NCI-H146 (cell line): Measurements from ENCODE around the gene RHOU.
"Not testable (repeated sequence)": the region's sequence is repeated elsewhere in the genome, so short reads cannot be mapped to it uniquely, and the experiment has no call there.

ENCODE experiments used
- DNase-seq: peaks from one replicate; lab custom pipeline; 2025; lab: John Stamatoyannopoulos, UW

The RHOU gene

DNA sequence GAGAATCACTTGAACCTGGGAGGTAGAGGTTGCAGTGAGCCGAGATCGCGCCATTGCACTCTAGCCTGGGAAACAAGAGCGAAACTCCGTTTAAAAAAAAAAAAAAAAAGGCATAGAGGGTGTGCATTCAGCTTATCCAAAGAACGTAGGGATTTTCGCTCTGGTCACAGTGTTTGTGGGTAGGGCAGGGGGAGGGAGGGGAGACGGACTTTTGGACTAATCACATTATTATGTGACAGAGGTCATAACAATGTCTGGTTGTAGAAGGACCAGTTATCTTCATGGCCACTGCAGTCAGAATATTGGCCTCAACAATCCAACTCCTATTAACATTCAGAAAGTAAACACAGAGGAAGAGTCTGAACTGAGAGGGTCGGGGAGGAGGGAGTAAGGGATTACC is 25.7 kb downstream of the RHOU start:
- DNase-seq: no peak

DNA sequence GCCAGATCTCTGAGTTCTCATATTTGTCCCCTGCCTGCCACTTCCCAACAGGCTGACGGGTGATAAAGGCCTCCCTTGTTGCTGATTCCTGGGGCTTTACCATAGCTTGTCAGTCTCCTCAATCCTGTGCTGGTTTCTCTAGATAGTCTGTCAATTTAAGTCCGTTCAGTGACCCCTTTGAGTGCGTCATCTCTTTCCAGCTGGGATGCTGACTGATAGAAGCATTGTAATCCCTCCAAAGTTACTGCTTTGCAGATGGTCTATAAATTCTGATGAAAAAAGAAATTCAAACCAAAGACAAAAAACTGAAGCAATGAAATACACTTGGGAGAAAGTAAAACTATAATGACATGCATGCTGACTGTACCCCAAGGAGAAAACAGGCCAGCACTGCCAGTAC is 28.3 kb downstream of the RHOU start:
- DNase-seq: no peak

DNA sequence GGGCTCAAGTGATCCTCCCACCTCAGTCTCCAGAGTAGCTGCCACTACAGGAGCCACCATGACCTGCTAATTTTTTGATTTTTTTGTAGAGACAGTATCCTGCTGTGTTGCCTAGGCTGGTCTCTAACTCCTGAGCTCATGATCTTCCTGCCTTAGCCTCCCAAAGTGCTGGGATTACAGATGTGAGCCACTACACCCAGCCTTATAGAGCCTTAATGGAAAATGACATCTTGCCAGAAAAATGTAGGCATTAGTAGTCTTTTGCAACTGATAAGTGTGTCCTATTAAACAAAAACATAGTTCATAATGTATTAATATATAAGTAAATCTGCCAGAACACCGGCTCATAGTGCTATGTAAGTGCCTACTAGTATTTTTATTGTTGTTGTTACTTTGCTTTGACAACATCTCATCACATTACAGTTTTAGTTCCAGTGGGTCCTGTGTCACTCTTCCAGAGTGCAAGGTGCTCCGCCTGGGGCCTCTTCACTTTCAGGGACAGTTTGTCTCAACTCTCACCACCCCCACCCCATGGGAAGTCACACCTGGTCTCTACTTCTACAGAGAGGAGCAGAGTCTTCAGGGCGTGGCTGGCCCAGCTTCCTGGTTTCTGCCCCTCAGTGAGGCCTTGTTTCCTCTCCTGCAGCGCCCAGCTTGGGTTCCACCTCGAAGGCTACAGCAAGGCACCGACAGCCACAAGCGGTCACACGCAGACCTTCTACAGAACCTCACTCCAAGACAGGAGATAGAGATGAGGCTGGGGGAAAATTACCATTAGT is 30.1 kb downstream of the RHOU start:
- DNase-seq: no peak

DNA sequence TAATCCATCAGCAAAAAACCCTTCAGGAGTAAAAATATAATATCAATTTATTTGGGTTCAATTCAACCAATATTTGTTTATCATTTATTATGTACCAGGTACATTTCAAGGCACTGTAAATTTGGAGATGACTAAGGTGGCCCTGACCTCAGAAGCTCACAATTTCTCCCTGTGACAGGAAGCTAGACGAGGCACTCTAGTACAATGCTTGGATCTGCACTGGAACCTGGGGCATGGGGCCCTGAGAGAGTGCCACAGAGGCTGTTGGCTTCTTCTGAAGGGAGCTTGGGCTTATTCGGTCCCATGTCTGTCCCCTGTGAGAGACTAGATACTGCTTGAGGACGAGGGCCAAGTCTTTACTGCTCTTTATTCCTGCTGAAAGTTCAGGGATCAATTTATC is 31.5 kb downstream of the RHOU start:
- no peak for DNase-seq

DNA sequence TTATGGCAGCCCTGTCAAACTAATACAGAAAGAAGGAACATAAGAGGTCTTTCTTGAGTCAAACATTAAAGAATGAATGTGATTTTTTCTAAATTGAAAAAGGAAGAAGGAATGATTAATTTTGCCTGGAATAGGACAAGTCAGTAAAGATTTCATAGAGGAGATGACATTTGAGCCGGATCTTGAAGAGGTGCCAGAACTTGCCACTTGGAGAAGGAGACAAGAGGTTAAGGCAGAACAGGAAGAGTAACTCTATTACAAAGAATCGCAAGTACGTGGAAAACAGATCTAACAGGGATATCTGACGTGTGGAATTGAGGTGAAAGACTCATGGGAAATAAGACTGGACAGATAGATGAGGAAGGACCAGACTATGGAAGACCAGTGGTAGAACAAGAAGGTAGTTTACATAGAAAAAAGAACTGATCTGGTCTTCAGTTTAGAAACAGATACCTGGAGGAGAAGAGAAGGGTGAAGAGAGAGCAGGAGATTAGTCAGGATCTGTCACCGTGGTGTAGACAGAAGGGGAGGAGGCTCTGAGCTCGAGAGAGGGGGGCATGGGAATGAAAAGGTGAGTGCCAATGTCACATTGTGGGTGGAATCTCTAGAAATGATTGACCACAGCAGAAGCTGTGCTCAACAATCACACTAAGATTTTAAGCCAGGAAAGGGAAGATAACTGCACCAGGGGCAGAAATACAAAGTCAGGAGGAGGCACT is 32.5 kb downstream of the RHOU start:
- DNase-seq: no peak

DNA sequence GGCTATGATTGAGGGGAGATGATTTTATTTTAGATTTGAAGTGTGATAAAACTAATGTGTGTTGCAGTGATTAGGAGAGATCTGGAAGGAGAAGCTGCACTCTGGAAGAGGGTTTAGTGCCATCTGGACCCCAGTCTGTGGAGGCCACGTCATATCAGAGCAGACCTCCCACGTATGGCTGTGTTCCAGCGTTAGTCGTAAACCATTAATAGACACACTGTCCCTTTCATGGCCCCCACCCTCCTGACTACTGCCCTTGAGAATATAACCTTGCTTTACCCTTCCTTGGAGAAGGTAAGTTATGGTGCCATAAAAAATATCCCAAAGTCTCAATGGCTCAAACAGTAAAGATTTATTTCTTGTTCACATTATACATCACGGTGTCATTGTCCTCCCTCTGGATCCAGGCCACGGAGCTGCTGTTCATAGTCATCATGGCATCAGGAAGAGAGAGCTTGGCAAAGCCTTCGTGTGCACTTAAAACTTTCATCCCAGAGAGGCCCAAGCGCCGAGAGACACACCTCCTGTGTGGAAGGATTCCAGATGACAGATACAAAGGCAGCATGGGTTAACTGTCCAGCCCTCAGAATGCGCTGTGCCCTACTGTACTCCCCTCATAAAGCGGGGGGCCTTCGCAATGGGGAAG is 33.2 kb downstream of the RHOU start:
- DNase-seq: no peak

DNA sequence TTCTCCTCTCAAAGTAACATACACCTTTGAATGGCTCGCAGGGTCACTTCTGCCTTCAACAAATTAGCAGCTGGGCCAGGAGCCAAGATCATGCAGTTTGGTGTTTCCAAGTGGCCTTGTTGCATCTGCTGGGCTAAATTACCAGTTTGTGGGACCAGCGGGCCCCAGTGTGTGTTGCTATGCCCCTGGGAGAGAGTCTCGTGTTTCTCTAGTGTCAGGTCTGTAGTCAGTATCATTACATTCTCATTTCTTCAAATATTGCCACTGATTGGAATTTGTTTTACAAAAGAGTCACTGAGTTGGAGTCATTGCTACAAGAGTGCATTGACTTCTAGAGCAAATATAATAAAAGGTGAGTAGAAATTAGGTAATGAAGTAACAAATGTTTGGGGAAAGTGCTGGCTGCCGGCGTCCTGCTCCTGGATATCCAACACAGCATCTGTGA is 35.5 kb downstream of the RHOU start:
- DNase-seq: no peak

DNA sequence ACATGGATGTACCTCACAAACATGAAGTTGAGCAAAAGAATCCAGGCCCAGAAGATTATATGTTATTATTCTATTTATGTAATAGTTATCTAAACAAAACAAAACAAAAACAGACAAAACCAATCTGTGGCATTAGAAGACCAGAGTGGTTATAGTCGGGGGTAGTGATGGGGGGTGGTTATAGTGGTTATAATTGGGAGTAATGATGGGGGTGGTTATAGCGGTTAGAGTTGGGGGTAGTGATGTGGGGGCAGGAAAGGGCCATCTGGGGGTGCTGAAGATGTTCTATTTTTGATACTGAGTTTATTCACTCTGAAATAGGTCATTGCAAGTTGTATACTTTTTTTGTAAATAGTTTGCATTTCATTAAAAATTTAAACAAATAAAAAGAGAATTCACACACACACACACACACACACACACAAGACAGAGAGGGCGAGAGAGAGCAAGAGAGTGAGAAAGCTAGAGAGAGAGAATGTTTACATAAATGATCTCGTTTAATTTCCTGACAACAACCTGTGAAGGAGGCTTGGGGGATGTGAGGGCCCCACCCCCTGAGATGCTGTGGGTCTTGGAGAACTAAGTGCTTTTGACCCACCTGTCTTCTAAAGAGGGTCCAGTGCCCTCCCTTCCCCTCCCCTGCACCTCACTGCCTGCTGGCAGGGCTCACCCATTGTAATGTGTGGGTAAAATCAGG is 37.4 kb downstream of the RHOU start:
- DNase-seq: no peak

DNA sequence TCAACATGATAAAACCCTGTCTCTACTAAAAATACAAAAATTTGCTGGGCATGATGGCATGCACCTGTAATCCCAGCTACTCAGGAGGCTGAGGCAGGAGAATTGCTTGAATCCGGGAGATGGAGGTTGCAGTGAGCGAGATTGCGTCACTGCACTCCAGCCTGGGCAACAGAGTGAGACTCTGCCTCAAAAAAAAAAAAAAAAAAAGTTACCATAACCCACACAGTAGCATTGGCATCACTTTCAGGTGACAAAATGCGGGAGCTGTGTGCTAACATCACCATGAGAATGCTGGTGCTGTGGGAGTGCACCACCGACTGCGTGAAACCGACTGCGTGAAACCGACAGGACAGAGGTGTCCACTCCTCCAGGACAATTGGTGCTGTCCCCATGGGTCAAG is 40.7 kb downstream of the RHOU start:
- DNase-seq: not testable (repeated sequence)

DNA sequence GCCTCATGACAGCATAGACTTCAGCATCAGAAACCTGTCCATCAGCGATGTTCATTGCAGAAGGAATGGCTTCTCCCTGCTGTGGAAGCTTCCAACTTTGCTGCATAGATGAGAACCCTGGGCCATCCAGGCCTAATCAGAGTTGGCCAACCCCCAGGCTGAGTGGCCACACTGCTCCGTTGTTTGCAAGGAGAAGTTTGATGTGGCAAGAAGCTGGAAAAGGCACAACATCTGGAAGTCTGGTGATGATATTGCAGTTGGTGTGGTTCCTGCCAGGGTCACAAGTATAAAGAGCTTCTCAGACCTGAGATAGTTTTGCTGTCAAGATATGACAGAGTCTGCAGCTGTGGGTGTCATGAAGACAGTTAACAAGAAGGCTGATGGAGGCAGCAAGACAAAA is 41.2 kb downstream of the RHOU start:
- DNase-seq: no peak

DNA sequence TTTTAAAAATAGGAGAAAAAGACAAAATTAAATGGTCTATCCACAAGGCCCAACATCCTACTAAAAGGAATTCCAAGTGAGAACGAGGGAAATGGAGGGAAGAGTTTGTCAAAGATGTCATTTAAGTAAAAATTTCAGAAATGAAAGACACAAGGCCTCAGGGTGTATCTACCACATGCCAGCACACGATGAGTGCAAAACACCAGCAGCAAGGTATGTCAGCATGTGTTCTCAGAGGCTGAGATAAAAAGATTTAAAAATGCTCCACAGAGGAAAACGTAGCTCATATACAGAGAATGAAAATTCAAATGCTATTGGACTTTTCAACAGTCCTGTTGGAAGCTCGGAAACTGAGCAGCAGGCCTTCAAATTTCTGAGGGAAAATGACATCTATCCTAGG is 42.0 kb downstream of the RHOU start:
- DNase-seq: no peak

DNA sequence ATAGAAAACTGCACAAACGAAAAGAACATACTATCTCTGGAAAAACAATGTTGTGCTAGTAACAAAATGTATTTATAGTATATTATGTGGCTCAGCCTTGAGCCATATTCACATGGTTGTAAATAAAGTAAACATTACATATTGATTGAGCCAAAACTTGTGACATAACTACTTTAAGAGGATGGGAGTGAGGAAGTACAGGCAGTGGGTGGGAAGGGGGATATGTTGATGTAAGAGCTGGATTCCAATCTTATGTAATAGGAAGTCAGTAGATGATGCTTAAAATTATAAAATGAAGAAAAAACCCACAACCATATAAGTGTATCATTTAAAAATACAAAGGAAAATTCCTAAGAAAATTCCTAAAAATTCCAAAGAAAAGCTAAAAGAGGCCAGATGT is 42.7 kb downstream of the RHOU start:
- DNase-seq: no peak

DNA sequence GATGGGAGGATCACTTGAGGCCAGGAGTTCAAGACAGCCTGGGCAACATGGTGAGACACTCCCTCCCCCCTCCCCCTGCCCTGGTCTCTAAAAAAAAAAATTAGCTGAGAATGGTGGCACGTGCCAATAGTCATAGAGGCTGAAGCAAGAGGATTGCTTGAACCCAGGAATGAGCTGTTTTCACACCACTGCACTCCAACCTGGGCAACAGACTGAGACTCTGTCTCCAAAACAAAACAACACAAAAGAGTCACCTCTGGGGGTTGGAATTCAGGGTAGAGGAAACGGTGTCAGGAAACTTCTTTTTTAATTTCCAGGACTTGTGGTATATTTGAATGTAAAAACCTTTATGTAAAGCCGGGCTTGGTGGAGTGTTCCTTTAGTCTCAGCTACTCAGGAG is 43.2 kb downstream of the RHOU start:
- no peak for DNase-seq

DNA sequence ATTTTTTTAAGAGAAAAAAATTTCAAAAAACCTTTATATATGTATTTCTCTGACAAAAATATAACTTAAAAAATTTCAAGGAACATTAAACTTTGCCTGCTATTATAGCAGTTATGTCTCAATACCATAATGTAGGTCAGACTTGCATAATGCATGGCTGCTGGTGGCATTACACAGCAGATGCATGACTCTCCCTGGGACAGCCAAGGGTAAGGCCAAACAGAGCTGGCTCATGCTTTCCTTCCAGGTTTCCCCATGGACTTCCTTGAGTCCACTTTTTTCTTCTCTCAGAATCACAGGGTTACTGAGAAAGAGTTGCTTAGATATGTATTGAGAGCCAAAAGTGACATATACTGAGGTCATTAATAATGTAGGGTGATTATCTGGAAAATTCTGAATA is 43.7 kb downstream of the RHOU start:
- DNase-seq: no peak

DNA sequence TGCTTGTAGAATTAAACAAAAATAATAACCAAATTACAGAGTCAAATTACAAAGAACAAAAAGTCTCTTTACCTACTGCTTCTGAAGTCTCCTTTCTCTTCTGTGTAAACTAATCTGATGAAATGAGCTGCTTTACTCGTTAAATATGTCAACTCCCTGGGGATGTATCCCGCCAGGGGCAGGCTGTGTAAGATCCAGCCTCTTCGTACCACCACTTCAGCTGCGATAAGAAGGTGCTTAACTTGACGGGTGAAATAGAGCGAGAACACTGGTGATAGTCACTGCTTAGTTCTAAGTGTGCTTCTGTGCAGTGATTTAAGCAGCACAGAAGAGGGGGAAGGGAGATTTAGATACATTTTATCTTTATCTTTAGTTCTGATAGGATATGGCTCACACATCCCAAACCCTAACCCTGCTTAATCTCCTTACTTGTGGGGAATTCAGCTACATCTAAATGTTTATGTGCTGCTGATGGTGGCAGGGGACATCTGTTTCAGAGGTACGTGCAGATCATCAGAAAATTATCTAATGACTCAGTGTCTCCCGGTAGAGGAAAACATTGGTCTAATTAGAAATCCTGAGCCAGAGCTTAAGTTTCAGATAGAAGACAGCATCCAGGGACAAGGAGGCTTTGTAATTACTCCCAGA is 46.0 kb downstream of the RHOU start:
- DNase-seq: peak; percentile 24

DNA sequence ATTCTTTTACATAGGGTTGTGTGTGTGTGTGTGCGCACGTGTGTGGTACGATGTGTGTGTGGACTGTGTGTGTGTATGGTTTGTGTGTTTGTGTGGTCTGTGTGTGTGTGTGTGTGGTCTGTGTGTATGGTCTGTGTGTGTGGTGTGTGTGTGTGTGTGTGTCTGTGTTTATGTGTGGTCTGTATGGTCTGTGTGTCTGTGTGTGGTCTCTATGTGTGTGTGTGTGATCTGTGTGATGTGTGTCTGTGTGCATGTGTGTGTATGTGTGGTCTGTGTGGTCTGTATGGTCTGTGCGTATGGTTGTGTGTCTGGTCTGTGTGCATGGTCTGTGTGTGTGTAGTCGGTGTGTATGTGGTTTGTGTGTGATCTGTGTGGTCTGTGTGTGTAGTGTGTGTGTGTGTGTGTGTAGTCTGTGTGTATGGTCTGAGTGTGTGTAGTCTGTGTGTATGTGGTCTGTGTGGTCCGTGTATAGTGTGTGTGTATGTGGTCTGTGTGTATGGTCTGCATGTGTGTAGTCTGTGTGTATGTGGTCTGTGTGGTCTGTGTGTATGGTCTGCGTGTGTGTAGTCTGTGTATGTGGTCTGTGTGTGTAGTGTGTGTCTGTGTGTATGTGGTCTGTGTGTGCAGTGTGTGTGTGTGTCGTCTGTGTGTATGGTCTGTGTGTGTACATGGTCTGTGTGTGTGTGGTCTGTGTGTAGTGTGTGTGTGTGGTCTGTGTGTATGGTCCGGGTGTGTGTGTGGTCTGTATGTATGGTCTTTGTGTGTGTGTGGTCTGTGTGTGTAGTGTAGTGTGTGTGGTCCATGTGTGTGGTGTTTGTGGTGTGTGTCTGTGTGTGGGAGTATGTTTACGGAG is 46.8 kb downstream of the RHOU start:
- DNase-seq: no peak

DNA sequence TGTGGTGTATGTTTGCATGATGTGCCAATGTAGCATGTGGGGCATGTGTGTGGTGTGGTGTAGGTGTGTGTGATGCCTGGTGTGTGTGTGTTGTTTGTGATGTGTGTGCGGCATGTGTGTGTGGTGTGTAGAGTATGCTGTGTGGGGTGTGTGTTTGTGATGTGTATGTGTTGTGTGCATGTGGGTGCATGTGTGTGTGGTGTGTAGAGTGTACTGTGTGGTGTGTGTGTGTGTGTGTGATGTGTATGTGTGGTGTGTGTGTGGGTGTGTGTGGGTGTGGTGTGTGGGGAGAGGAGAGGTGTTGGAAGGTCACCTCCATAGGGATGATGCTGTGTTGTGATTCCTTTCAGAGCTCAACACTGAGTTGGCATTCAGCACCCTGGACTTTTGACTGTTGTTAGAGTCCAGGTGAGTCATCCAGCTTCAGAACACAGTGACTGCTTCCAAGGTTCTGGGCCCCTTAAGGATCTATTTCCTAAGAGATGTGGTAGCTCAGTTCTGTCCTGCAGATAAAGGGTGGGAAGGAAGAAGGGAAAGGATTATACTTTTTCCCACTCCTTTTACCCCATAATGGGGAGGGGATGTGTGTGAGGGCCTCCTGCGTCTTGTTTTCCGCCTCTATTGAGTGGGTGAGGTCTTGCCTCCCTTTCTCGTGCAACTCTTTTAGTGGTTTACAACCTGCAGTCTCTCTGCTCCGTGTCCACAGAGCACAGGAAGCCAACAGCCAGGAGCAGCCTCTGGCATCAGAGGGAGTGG is 47.6 kb downstream of the RHOU start:
- no peak for DNase-seq

DNA sequence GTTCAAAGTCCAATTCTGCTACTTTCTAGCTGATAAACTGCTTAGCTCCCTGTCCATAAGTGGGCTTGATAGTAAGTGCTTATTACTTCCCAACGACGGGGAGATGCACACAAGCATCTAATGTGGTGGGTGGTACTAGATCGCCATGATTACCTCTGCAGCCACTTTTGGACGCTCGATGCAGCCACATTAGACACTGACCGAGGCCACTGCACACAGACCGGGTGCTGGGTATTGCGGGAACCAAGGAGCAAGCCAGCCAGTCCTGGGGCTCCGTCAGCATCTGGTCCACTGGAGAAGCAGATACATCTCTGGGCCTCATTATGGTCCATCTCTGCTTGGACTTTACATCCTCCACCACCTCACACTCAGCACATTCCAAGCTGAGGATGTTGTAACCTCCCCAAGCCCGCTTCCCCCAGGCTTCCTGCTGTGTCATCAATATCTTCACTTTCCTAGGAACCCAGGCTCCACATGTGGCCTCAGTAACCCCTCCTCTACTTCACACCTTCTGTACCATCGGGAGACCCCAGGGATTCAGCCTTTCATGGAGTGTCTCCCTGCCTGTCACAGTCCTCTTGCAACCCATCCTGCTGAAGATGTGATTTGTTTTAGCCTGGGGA is 48.2 kb downstream of the RHOU start:
- DNase-seq: no peak

DNA sequence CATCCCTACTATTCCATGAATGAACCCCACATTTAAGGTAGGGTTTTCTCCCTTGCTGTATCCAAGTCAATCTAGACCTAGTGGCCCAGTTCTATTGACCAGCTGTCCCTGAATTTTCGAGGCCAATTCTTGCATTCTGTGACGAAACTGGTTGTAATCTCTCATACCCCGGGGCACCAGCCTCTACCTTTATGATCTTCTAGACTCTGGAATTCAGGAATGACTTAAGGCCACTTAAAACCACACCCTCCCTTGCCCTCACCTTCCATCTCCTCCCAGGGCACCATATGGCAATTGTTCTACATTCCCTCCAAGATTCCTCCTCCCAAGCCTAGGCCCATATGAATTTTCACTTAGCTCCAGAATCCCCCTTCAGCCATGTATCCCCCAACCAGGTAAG is 48.9 kb downstream of the RHOU start:
- no peak for DNase-seq
